AG10803 (cell line): Measurements from ENCODE around the gene IL17F.

Source experiments
- DNase-seq: peaks from one replicate; pipeline ENCODE4 v3.0.0; 2010; ENCODE audit warnings: low read depth
- H3K4me3 ChIP-seq: 2 replicates; pipeline ENCODE4 v1.5.1; 2011; ENCODE audit warnings: mild to moderate bottlenecking, low read length, control low read depth
- TF ChIP-seq, protein P1 (sequence below): conservative IDR thresholded peaks from 2 replicates; pipeline ENCODE4 v1.5.1; 2011; ENCODE audit warnings: mild to moderate bottlenecking, low read length, control low read depth, inconsistent platforms

The IL17F gene

DNA sequence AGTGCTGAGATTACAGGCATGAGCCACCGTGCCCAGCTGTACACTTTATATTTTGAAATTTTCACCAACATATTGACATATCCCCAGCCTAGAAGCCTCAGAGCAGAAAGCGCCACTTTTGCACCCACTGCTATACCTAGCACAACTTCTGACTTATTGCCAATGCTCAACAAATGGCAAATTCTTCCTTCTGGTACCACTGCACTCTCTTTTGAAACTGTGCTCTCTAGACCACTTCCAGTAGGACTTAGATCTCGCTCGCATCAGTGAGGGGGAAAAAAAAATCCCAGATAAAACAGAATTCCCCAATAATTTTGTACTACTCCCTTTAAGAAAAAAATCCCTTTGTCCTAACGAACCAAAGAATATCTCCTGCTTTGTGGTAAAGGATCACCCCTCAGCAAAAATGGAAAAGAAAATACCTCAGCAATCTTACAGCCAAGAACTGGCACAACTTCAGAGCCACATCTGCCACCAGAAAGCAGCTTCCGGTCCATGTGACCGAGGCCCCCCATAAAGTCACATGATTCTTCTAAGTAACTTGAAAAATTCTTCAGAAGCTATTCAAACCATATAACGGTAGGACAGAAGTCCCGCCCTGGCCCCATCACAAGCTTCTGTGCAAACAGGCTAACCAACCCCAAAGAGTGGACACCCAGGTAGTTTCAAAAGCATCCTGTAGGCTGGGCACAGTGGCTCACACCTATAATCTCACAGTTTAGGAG, 18.5 kb upstream of the IL17F start:
- H3K4me3 ChIP-seq = no peak overlapping the region
- no peak for DNase-seq
- TF ChIP-seq, protein P1, sequence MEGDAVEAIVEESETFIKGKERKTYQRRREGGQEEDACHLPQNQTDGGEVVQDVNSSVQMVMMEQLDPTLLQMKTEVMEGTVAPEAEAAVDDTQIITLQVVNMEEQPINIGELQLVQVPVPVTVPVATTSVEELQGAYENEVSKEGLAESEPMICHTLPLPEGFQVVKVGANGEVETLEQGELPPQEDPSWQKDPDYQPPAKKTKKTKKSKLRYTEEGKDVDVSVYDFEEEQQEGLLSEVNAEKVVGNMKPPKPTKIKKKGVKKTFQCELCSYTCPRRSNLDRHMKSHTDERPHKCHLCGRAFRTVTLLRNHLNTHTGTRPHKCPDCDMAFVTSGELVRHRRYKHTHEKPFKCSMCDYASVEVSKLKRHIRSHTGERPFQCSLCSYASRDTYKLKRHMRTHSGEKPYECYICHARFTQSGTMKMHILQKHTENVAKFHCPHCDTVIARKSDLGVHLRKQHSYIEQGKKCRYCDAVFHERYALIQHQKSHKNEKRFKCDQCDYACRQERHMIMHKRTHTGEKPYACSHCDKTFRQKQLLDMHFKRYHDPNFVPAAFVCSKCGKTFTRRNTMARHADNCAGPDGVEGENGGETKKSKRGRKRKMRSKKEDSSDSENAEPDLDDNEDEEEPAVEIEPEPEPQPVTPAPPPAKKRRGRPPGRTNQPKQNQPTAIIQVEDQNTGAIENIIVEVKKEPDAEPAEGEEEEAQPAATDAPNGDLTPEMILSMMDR = no peak

- DNase-seq = peak; percentile 85
- TF ChIP-seq, protein P1 = no peak
- no peak overlapping the region for H3K4me3 ChIP-seq
Observed at GRCh38 chr6:52261229-52261628, 16.9 kb upstream of the IL17F start.

DNA sequence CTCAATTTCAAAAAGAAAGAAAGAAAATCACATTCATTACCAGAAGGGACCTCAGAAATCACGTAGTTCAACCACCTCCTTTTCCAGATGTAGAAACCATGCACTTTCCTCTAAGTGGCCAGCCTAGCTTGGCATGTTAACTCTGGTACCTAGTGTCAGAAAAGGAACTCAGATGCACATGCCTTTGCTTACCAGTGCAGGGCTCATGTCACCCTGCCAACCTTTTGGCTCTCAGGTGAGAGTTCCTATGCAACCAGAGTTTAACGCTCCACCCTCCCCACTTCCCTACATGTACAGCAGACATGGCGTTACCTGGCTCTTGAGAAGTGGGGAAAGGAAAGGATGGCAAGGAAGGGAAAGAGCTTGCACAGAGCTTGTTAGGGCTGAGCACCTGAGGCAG, 16.3 kb upstream of the IL17F start:
- H3K4me3 ChIP-seq = no peak overlapping the region
- TF ChIP-seq, protein P1 = no peak
- DNase-seq = no peak

DNA sequence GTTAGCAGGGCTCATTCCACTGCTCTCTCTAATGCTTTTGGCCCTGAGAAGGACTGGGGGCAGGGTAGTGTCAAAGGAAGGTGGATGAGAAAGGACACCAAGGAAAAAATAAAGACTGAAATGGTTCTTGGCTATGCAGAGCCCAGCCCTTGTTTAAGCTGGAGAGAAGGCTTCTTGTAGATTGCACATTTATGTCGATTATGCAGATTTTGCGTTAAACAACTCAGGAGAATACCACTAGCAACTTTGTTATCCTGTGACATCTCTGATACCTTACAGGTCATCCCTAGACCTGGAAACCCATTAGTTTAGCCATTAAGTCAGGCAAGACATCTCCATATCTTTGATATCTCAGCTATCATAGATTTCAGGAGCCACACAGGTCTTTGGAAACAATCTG, 11.1 kb upstream of the IL17F start:
- TF ChIP-seq, protein P1 = no peak
- H3K4me3 ChIP-seq = no peak overlapping the region

DNA sequence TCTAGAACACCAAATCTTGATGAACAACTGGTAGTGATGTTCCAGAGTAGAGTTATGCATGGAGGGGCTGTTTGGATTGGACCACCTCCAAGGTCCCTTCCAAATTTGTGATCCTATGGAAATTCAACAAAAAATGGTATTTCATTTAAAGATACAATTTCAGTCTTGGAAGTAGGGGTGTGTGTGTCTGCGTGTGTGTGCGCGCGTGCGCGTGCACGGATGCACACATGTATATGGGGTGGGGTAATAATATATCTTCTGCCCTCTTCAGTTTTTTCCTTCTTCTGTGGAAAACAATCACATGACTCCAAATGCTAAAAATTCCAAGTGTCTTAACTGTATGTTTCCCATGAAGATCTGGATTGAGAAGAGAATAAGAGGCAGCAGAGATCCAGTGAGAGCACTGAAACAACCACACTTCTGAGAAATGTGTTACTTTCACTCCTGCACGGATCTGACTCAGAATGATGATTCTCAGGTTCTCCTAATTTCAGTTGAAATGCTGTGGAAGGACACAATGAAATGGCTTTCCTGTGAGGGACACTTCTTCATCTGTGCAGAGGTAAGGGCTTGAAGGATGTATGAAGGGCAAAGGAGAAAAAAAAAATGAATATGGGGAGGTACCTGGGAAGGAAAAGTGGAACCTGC, 10.6 kb upstream of the IL17F start:
- TF ChIP-seq, protein P1 = no peak
- no peak overlapping the region for H3K4me3 ChIP-seq
- DNase-seq = no peak

More for the DNA sequence above, 11.1 kb upstream of the IL17F start:
- DNase-seq = no peak

- TF ChIP-seq, protein P1 = no peak
- no peak overlapping the region for H3K4me3 ChIP-seq
- peak; percentile 33 for DNase-seq
Observed at GRCh38 chr6:52253494-52253893, 9.2 kb upstream of the IL17F start.

- H3K4me3 ChIP-seq = no peak overlapping the region
- DNase-seq = no peak
- TF ChIP-seq, protein P1 = no peak
Observed at GRCh38 chr6:52251113-52251512, 6.8 kb upstream of the IL17F start.
